ENCODE results near the gene PEDS1.

PEDS1 gene

DNA sequence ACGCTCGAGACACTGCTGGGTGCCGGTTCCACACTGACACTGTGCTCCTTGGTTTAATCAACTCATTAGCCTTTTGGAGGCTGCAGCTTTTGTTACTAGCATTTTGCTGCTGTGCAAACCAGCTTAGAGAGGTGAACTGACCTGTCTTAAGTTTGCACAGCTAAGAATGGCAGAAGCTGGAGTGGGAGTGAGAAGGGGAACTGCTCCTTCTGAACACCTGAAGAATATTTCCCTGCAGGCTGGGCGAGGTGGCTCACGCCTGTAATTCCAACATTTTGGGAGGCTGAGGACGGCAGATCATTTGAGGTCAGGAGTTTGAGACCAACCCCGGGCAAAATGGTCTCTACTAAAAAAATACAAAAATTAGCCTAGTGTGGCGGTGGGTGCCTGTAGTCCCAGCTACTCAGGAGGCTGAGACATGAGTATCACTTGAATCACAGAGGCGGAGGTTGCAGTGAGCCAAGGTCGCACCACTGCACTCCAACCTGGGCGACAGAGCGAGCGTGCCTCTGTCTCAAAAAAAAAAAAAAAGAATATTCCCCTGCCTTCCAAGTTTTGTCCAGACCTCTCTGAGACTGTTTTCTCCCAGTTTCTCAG is 42.1 kb upstream of the PEDS1 start:
- Histone ChIP-seq H3K4me1 (peaks cover 0 to 41% (median 24%) of the 10 kb centered on the region in 4 donors), H3K4me3 (peak overlapping the region in 1 of 2 donors; percentile 59), H3K36me3 (peaks cover 35 to 67% (median 36%) of the 10 kb centered on the region in 3 donors), H3K9me3 (peaks cover 0 to 6% (median 0%) of the 10 kb centered on the region in 3 donors), H3K27me3 (no peaks in the 10 kb centered on the region), H3K27ac (peak overlapping the region; percentile 96 to 98)
- DNase-seq = no peak
- intact Hi-C loops (cut with DNase I; ENCODE audit: low total_unique reads) = no loop called here
- no peak for TF ChIP-seq CTCF (IDR thresholded peaks at IDR 0.05)

- intact Hi-C loops (cut with DNase I; ENCODE audit: low total_unique reads) = loop anchor here (5.0 kb wide), 2 partner anchors 112 to 202 kb away; no protein-coding TSS in a partner anchor
- H3K27me3 ChIP-seq = no peaks in the 10 kb centered on the region
- H3K9me3 ChIP-seq = peaks cover 0 to 6% (median 0%) of the 10 kb centered on the region in 3 donors
- H3K27ac ChIP-seq = peak overlapping the region; percentile 96 to 98
- DNase-seq = peak in 1 of 2 donors; percentile 34
- H3K36me3 ChIP-seq = peaks cover 35 to 67% (median 36%) of the 10 kb centered on the region in 3 donors
- TF ChIP-seq CTCF (IDR thresholded peaks at IDR 0.05) = no peak
- peaks cover 0 to 46% (median 26%) of the 10 kb centered on the region in 4 donors for H3K4me1 ChIP-seq
- H3K4me3 ChIP-seq = peak overlapping the region; percentile 59 to 88
These were observed 41.5 kb upstream of the PEDS1 start for GRCh38 chr20:50194831-50195523.

- TF ChIP-seq CTCF (IDR thresholded peaks at IDR 0.05) = no peak
- intact Hi-C loops (cut with DNase I; ENCODE audit: low total_unique reads) = loop anchor here (5.0 kb wide), 2 partner anchors 113 to 203 kb away; no protein-coding TSS in a partner anchor
- DNase-seq = no peak
- H3K27me3 ChIP-seq = no peaks in the 10 kb centered on the region
- peak overlapping the region; percentile 96 to 98 for H3K27ac ChIP-seq
- peaks cover 0 to 4% (median 0%) of the 10 kb centered on the region in 3 donors for H3K9me3 ChIP-seq
- peaks cover 0 to 48% (median 29%) of the 10 kb centered on the region in 4 donors for H3K4me1 ChIP-seq
- H3K4me3 ChIP-seq = peak overlapping the region; percentile 59 to 88
- H3K36me3 ChIP-seq = peaks cover 33 to 61% (median 35%) of the 10 kb centered on the region in 3 donors
These were observed 40.9 kb upstream of the PEDS1 start for GRCh38 chr20:50194422-50194830.

- H3K9me3 ChIP-seq = no peaks in the 10 kb centered on the region
- TF ChIP-seq CTCF (IDR thresholded peaks at IDR 0.05) = no peak
- intact Hi-C loops (cut with DNase I; ENCODE audit: low total_unique reads) = loop anchor here (5.0 kb wide), 2 partner anchors 113 to 203 kb away; no protein-coding TSS in a partner anchor
- peak overlapping the region; percentile 96 to 98 for H3K27ac ChIP-seq
- DNase-seq = peak; percentile 45 to 73
- peak overlapping the region; percentile 59 to 88 for H3K4me3 ChIP-seq
- no peaks in the 10 kb centered on the region for H3K27me3 ChIP-seq
- H3K36me3 ChIP-seq = peaks cover 28 to 57% (median 30%) of the 10 kb centered on the region in 3 donors
- peaks cover 0 to 48% (median 29%) of the 10 kb centered on the region in 4 donors for H3K4me1 ChIP-seq
These were observed 40.4 kb upstream of the PEDS1 start for GRCh38 chr20:50193836-50194421.

DNA sequence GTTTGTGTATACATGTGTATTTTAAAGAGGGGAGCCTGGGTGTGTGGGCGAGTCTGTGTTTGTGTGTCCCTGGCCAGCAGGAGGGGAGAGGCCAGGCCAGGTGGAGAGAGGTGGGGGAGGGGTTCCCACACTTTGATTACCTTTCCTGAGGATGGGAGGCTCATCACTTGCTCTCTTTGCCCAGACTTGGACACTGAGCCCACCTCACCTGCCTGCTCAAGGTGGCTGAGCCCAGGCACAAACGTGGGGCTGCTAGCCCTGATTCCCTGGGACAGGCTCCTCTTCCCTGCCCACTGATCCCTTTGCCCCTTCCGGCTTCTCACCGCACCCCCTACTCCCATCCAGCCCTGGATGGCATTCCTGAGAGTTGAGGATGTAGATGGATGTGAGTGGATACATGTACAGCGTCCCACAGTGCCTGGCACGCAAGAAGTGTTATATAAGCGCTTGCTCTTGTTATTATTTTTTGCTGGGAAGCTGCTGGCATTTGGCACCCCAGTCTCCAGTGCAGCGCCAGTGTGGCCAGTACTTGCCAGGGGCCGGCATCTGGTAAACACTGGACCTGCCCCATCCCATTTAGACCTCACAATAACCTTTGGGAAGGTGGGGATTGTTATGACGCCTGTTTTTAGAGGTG is 39.8 kb upstream of the PEDS1 start:
- DNase-seq = peak in 1 of 2 donors; percentile 77
- peak in 1 of 2 experiments; percentile 4 for TF ChIP-seq CTCF (IDR thresholded peaks at IDR 0.05)
- Histone ChIP-seq H3K27me3 (no peaks in the 10 kb centered on the region), H3K36me3 (peaks cover 28 to 53% (median 29%) of the 10 kb centered on the region in 3 donors), H3K27ac (peak overlapping the region; percentile 96 to 98), H3K4me1 (peaks cover 0 to 48% (median 29%) of the 10 kb centered on the region in 4 donors), H3K4me3 (peak overlapping the region; percentile 59 to 88), H3K9me3 (no peaks in the 10 kb centered on the region)
- intact Hi-C loops (cut with DNase I; ENCODE audit: low total_unique reads) = loop anchor here (5.0 kb wide), 2 partner anchors 114 to 204 kb away; no protein-coding TSS in a partner anchor

Data from tibial artery (tissue), 4 donors.